NCI-H510A treated with DMSO at 0.1 percent for 48 hours (cell line): ENCODE results near the gene IZUMO4.
"Not testable (repeated sequence)": the region's sequence is repeated elsewhere in the genome, so short reads cannot be mapped to it uniquely, and the experiment has no call there.

ENCODE experiments used
- DNase-seq: peaks from one replicate; lab custom pipeline; 2025; lab: John Stamatoyannopoulos, UW

Gene IZUMO4

GRCh38 chr19:2123682-2124387 is 27.1 kb downstream of the IZUMO4 start:
- no peak for DNase-seq

- no peak for DNase-seq
These were observed 30.3 kb downstream of the IZUMO4 start for GRCh38 chr19:2126879-2127518.

DNA sequence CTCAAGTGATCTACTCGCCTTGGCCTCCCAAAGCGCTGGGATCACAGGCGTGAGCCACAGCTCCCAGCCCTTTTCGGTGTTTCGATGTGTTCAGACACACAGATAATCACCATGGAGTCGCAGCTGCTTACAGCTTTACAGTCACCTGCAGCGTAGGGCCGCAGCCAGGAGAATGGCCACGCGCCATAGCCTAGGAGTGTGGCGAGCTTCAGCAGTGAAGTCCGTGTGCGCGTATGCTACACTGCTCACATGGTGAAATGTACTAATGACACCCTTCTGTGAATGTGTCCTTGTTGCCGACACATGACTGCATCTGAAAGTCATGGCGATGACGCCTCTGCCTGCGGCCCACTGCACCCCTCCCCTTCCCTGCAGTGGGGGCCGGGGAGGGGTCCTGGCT is 31.0 kb downstream of the IZUMO4 start:
- no peak for DNase-seq

DNA sequence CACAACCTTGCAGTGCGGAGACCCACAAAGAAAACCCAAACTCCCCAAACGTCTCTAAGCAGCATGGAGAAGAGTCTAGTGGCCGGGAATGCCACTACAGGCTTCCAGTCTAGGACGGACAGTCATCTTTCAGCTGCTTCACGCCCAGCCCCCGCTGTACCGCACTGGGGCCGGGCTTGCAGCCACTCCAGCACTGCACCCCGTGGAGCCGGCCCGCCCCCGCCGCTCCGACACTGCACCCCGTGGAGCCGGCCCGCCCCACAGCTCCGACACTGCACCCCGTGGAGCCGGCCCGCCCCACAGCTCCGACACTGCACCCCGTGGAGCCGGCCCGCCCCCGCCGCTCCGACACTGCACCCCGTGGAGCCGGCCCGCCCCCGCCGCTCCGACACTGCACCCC is 31.5 kb downstream of the IZUMO4 start:
- not testable (repeated sequence) for DNase-seq

GRCh38 chr19:2129022-2129421 is 32.3 kb downstream of the IZUMO4 start:
- DNase-seq: no peak

DNA sequence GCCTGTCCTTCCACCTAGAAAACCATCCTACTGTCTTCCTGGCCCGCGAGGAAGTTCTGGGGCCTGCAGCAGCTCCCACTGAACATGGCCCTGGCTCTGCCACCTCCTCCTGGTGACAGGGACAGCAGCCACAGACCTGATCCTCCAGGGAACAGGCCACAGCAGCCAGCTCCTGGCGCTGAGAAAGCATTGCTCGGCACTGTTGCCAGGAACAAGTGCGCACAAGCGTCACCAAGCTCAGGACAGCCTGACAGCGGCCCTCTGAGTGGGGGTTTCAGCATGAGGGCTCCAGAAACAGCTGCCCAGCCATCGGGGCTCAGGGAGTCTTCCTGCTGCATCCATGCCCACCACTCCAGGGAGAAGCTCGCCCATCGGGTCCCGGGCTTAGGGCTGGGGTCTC is 32.8 kb downstream of the IZUMO4 start:
- no peak for DNase-seq

DNA sequence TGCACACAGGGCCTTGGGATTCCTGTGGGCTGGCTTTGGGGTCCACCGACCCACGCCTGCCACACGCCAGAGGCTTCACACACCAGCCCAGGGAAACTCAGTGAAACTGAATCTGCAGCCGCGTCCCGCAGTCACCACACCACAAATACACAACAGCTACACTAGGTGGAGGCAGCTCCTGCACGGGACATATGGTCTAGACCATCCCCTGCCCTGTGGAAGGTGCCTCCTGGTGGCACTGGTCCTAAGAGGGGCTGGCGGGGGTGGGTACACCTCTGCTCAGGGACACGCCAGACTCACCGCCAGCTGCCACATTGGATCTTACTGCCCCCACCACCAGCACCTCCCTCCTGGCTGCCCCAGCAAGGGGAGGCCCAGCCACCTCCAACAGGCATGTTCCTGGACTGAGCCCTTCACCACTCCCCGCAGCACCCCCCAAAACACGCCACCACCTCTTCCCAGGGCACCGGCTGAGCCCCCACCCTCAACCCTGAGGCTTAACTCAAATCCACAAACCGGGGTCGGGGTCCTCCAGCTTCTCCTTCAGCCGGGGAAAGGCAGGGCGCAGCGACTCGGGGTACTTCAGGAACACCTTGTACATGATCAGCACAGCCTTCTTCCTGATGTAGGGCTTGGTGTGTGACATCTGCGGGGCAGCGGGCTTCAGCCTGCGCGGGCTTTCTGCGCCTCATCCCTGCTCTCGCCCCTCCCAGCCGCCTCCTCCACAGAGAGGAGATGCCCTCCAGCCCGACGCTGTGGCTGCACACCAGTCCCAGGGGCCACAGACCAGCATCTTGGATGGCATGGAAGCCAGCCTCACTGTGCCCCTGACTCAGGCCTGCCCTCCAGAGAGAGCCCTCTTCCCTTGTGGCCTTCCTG is 33.4 kb downstream of the IZUMO4 start:
- DNase-seq: no peak

DNA sequence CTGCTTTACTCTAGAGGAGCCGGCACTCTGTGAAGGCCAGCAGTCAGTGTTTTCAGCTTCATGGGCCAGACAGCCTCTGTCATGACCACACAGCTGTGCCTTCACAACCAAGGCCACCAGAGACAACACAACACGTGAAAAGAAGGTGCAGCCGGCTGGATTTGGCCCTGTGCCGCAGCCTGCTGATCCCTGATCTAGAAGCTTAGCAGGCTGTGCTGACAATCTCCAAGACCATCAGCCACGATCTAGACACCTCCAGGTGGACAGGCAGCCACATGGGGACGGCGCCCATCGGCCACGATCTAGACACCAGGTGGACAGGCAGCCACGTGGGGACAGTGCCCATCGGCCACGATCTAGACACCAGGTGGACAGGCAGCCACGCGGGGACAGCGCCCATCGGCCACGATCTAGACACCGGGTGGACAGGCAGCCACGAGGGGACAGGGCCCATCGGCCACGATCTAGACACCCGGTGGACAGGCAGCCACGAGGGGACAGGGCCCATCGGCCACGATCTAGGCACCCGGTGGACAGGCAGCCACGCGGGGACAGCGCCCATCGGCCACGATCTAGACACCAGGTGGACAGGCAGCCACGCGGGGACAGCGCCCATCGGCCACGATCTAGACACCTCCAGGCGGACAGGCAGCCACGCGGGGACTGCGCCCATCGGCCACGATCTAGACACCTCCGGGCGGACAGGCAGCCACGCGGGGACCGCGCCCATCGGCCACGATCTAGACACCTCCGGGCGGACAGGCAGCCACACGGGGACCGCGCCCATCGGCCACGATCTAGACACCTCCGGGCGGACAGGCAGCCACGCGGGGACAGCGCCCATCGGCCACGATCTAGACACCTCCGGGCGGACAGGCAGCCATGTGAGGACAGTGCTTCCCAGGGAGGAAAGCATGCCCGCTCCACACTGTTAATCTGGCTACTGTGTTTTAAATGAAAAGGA is 34.6 kb downstream of the IZUMO4 start:
- DNase-seq: not testable (repeated sequence)

GRCh38 chr19:2132191-2132590 is 35.5 kb downstream of the IZUMO4 start:
- DNase-seq: no peak

GRCh38 chr19:2132731-2133490 is 36.2 kb downstream of the IZUMO4 start:
- no peak for DNase-seq

- DNase-seq: no peak
These were observed 39.0 kb downstream of the IZUMO4 start for GRCh38 chr19:2135474-2136402.

DNA sequence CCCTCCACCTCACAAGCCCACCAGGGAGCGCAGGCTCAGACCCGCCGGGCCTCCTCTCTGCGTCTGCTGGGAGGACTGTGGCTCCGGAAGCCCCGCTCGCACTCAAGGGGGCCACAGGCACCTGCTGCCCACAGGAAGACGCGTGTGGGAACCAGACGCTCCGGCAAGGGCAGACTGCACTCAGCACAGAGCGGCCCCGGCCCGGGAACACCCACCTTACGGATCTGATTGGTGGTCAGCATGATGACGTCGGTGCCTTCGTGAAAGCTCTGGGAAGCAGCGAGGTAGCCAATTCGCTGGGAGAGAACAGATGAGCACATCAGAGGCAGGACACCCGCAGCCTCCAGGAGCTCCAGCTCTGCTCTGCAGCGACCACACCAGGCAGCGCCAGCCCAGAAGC is 40.1 kb downstream of the IZUMO4 start:
- no peak for DNase-seq

DNA sequence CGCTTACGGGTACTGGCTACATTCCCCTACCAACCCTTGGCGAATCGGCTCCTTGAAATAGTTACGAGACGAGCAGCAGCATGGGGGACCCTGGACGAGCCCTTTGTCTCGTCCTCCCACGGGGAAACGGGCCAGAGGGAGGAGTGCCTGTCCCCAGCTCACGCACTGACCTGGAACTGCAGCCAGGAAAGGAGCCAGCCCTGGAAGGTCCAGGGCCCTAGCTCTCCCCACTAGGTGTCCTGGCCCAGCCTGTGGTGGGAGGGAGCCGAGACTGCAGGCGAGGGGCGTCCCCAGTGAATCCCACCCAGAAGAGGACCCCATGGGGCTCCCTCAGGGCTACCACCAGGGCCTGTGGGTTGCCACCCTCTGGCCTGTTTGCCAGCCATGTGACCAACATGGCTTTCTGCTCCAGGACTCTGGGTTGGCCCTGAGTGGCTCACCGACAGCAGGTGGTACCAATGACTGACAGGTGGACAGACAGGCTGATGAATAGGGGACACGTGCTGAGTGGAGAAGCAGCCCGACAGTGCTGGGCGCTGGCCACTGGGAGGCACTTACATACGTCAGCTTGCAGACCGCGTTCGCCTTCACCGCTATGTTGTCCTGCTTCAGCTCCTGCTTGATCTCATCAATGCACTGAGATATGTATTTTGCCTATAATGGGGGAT is 41.5 kb downstream of the IZUMO4 start:
- DNase-seq: no peak

GRCh38 chr19:2139385-2140137 is 42.8 kb downstream of the IZUMO4 start:
- DNase-seq: no peak

DNA sequence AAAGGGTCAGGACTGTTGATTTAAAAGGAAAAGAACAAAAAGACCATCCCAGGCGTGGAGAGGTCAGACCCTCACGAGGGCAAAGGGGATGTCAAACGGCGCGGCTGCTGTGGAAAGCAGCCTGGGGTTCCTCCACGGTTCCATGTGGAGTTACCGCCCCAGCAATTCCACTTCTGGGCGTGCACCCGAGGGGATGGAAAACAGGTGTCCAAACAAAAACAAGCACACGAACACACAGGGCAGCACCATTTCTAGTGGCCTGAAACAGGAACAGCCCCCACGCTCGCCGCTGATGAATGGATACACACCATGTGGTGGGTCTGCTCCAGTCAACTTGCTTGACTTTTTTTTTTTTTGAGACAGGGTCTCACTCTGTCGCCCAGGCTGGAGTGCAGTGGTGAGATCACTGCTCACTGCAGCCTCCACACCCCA is 43.4 kb downstream of the IZUMO4 start:
- no peak for DNase-seq

DNA sequence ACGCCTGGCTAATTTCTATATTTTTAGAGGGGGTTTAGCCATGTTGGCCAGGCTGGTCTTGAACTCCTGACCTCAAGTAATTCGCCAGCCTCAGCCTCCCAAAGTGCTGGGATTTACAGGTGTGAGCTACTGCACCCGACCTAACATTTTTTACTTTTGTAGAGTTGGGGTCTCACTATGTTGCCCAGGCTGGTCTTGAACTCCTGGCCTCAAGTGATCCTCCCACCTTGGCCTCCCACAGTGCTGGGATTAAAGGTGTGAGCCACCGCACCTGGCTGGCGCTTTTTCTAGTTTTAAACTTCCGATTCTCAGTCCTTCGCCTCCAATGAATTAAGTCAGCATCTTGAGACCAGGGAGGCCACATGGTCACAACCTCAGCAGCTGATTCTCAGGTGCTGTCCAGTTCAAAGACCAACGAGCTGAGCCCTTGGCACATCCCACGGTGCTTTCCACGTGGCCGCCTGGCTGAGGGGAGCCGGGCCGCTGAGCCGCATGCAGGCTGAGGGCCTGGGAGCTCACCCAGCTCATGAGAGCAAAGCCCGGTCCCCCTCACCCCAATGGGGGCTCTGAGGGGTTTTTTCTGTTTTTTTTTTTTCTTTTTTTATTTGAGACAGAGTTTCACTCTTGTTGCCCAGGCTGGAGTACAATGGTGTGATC is 45.6 kb downstream of the IZUMO4 start:
- no peak for DNase-seq

DNA sequence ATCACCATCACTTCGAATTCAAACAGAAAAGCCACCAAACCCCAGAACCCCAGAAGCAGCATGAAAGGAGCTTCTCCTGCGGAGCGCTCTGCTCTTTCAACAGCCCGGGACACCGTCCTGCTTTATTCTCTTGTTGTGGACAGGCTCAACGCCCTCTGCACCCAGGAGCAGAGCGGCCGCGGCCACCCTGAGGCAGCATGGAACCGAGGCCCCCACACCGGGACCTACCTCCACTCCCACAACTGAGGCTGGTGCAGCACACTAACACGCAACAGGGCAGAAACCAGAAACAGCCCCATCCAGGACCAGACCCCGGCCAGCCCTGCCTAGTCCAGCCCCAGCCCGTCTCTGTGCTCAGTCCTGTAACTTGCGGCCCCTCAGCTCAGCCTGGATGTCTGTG is 47.5 kb downstream of the IZUMO4 start:
- DNase-seq: no peak

- DNase-seq: no peak
These were observed 49.1 kb downstream of the IZUMO4 start for GRCh38 chr19:2145831-2146241.
